Mesenchymal stem cell (in vitro differentiated cells and primary cell): ENCODE results near the gene CROCC2.

Source experiments
- DNase-seq: peaks from one replicate; pipeline ENCODE4 v3.0.0-alpha.2; 2013
- H2AFZ ChIP-seq: one replicate; pipeline ENCODE4 v1.6.1; 2013; ENCODE audit warnings: low read depth, mild to moderate bottlenecking, control low read depth, inconsistent platforms, low read length, moderate library complexity
- H2AK5ac ChIP-seq: 2 replicates; pipeline ENCODE4 v1.6.1; 2013; ENCODE audit warnings: low read length, moderate library complexity, mild to moderate bottlenecking, inconsistent platforms; ENCODE audit not compliant: severe bottlenecking
- H2BK120ac ChIP-seq: one replicate; pipeline ENCODE4 v1.6.1; 2013; ENCODE audit warnings: low read depth, mild to moderate bottlenecking, inconsistent platforms, low read length, moderate library complexity
- H2BK12ac ChIP-seq, 2 experiments: one replicate each; pipeline ENCODE4 v1.6.1; 2013; ENCODE audit warnings: inconsistent platforms in 2 of 2, low read length in 2 of 2, mild to moderate bottlenecking in 2 of 2, moderate library complexity in 2 of 2, control low read depth in 1 of 2
- H2BK15ac ChIP-seq: one replicate; pipeline ENCODE4 v1.6.1; 2013; ENCODE audit warnings: mild to moderate bottlenecking, low read depth, inconsistent platforms; ENCODE audit not compliant: poor library complexity, severe bottlenecking
- H2BK5ac ChIP-seq: 2 replicates; pipeline ENCODE4 v1.6.1; 2013; ENCODE audit warnings: low read depth, mild to moderate bottlenecking, low read length, control low read depth, inconsistent platforms; ENCODE audit not compliant: poor library complexity, severe bottlenecking
- H3K14ac ChIP-seq, 2 experiments: one replicate each; pipeline ENCODE4 v1.6.1; 2013; ENCODE audit warnings: inconsistent platforms in 2 of 2, low read length in 2 of 2, control low read depth in 1 of 2, mild to moderate bottlenecking in 1 of 2, moderate library complexity in 1 of 2
- H3K18ac ChIP-seq, 2 experiments: one replicate each; pipeline ENCODE4 v1.6.1; 2013; ENCODE audit warnings: inconsistent platforms in 2 of 2, low read length in 2 of 2, control low read depth in 1 of 2, low read depth in 1 of 2, mild to moderate bottlenecking in 1 of 2
- H3K23ac ChIP-seq, 2 experiments: one replicate each; pipeline ENCODE4 v1.6.1; 2013; ENCODE audit warnings: inconsistent platforms in 2 of 2, low read length in 2 of 2, mild to moderate bottlenecking in 2 of 2, moderate library complexity in 2 of 2, control low read depth in 1 of 2
- H3K27ac ChIP-seq: 2 replicates; pipeline ENCODE4 v1.5.1; 2013; ENCODE audit warnings: mild to moderate bottlenecking, moderate library complexity, low read length, control low read depth, inconsistent platforms; ENCODE audit not compliant: poor library complexity, severe bottlenecking
- H3K27me3 ChIP-seq, 2 experiments: 2 replicates each; pipeline versions ENCODE4 v1.6.1 to v1.7.0; 2013; ENCODE audit warnings: low read length in 2 of 2, mild to moderate bottlenecking in 2 of 2, moderate library complexity in 2 of 2, control low read depth in 1 of 2, inconsistent platforms in 1 of 2; ENCODE audit not compliant: control insufficient read depth in 1 of 2, insufficient read depth in 1 of 2
- H3K36me3 ChIP-seq, 2 experiments: 2 replicates each; pipeline versions ENCODE4 v1.6.1 to v1.7.0; 2013; ENCODE audit warnings: low read length in 2 of 2, control low read depth in 1 of 2, inconsistent platforms in 1 of 2, low read depth in 1 of 2, mild to moderate bottlenecking in 1 of 2; ENCODE audit not compliant: insufficient read depth in 2 of 2, control insufficient read depth in 1 of 2
- H3K4ac ChIP-seq, 2 experiments: one replicate each; pipeline ENCODE4 v1.6.1; 2013; ENCODE audit warnings: inconsistent platforms in 2 of 2, low read length in 2 of 2, mild to moderate bottlenecking in 2 of 2, moderate library complexity in 2 of 2, control low read depth in 1 of 2, low read depth in 1 of 2
- H3K4me1 ChIP-seq: 2 replicates; pipeline ENCODE4 v1.6.1; 2013; ENCODE audit warnings: low read depth, low read length, control low read depth; ENCODE audit not compliant: control insufficient read depth, insufficient read depth
- H3K4me2 ChIP-seq: 2 replicates; pipeline ENCODE4 v1.6.1; 2013; ENCODE audit warnings: low read length, mild to moderate bottlenecking, inconsistent platforms; ENCODE audit not compliant: poor library complexity, severe bottlenecking
- H3K4me3 ChIP-seq, 2 experiments: 2 replicates each; pipeline versions ENCODE4 v1.5.1 to v1.7.0; 2013; ENCODE audit warnings: low read length in 2 of 2, mild to moderate bottlenecking in 2 of 2, control low read depth in 1 of 2, low read depth in 1 of 2; ENCODE audit not compliant: insufficient read depth in 1 of 2
- H3K79me1 ChIP-seq: replicated peaks from 2 replicates; pipeline ENCODE4 v1.6.1; 2013; ENCODE audit warnings: mild to moderate bottlenecking, control low read depth, low read length, inconsistent platforms; ENCODE audit not compliant: poor library complexity, severe bottlenecking
- H3K9ac ChIP-seq: 2 replicates; pipeline ENCODE4 v1.7.0; 2013; ENCODE audit warnings: mild to moderate bottlenecking, low read length, moderate library complexity
- H3K9me3 ChIP-seq: 2 replicates; pipeline ENCODE4 v1.7.0; 2013; ENCODE audit warnings: mild to moderate bottlenecking, low read length; ENCODE audit not compliant: control insufficient read depth
- H4K8ac ChIP-seq: one replicate; pipeline ENCODE4 v1.6.1; 2013; ENCODE audit warnings: inconsistent platforms, mild to moderate bottlenecking, low read length, moderate library complexity
- H4K91ac ChIP-seq: one replicate; pipeline ENCODE4 v1.6.1; 2013; ENCODE audit warnings: mild to moderate bottlenecking, low read length, inconsistent platforms
- WGBS: methylation state at CpG from one replicate; pipeline ENCODE4 v1.1.7; 2013; ENCODE audit warnings: mixed read lengths; 5-methylcytosine and 5-hydroxymethylcytosine counted together

The CROCC2 gene

DNA sequence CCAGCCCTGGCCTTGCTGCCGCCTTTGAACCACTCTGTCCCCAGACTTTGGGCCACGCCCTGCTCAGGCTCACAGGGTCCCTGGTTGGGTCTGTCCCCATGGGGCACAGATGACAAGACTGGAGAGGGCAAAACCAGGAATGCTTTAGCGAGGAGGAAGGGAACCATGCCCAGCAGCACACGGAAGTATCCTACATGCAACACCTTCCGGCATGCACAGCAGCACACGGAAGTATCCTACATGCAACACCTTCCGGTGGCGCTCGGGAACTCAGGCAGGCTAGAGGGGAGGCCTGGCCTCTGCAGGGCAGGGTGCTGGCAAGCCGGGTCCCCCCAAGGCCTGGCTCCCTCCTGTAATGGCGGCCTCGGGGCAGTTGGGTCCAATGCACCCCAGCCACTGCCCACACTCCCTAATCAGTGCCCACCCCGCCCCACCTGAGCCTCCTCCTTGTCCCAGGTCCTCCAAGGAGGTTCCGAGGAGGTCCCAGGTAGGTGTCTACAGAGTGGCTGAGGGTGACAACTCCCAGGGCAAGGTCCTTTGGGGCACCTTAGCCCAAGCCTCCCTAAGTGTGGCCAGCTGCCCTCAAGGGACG lies 58.7 kb downstream of the CROCC2 start:
- Histone ChIP-seq H3K14ac (no peak overlapping the region), H4K91ac (no peak overlapping the region), H3K23ac (no peak overlapping the region), H2AK5ac (no peak overlapping the region), H3K27ac (no peak overlapping the region), H2BK120ac (no peak overlapping the region), H3K18ac (peak overlapping the region in 1 of 2 experiments; percentile 18), H4K8ac (no peak overlapping the region), H3K36me3 (no peaks in the 10 kb centered on the region), H3K4me3 (no peak overlapping the region), H2BK12ac (no peak overlapping the region), H3K79me1 (no peaks in the 10 kb centered on the region), H3K4me1 (peaks cover 7% of the 10 kb centered on the region), H3K9me3 (no peaks in the 10 kb centered on the region), H2AFZ (no peak overlapping the region), H3K4me2 (no peak overlapping the region), H2BK5ac (no peak overlapping the region), H2BK15ac (no peak overlapping the region), H3K9ac (no peak overlapping the region), H3K27me3 (no peaks in the 10 kb centered on the region), H3K4ac (no peak overlapping the region)
- WGBS: 91% methylated on average over 13 of the region's 15 CpGs
- DNase-seq: no peak

DNA sequence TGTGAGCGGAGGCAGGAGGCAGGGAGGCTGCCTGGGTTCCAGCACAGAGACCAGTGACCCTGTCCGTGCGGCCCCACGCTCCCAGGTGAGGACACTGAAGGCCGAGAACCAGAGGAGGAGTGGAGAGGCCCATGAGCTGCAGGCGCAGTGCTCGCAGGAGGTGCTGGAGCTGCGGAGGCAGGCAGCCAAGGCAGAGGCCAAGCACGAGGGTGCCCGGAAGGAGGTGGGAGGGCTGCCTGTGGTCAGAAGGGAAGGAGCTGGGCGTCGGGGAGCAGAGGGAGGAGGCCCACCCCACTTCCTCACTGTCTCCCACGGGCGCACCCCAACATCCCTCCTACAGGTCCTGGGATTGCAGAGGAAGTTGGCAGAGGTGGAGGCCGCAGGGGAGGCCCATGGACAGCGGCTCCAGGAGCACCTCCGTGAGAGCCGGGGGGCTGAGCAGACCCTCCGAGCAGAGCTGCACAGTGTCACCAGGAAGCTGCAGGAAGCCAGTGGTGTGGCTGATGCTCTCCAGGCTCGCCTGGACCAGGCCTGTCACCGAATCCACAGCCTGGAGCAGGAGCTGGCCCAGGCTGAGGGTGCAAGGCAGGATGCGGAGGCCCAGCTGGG lies 59.3 kb downstream of the CROCC2 start:
- Histone ChIP-seq H2BK15ac (no peak overlapping the region), H3K4me2 (no peak overlapping the region)
- WGBS: 82% methylated on average over 15 of the region's 22 CpGs

DNA sequence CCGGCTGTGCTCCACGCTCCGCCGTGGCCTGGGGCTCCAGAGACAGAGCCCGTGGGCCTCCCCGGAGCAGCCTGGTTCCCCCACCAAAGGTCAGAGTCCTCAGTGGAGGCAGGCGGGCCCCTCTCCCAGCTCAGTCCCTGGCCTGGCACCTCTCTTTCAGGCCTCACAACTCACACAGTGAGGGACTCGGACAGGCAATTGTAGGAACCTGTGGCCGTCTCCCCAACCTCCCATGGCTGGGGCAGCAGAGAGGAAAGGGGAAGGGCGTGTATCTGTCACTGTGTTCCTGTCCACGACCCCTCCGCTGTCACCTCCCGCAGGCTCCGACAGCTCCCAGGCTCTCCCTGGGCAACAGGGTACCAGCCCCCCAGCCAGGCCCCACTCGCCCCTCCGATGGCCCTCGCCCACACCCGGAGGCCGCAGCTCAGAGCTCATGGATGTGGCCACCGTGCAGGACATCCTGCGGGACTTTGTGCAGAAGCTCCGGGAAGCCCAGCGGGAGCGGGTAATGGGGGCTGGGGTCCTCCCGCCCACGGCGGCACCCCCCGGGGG lies 59.8 kb downstream of the CROCC2 start:
- no peak overlapping the region for H2BK15ac ChIP-seq
- no peak overlapping the region for H4K8ac ChIP-seq
- H3K9ac ChIP-seq: no peak overlapping the region
- H3K4ac ChIP-seq: no peak overlapping the region
- H2BK120ac ChIP-seq: no peak overlapping the region
- H2AK5ac ChIP-seq: no peak overlapping the region
- H3K27ac ChIP-seq: no peak overlapping the region
- H3K18ac ChIP-seq: no peak overlapping the region
- no peaks in the 10 kb centered on the region for H3K36me3 ChIP-seq
- peaks cover 3% of the 10 kb centered on the region for H3K4me1 ChIP-seq
- no peak overlapping the region for H3K14ac ChIP-seq
- no peak overlapping the region for H2AFZ ChIP-seq
- H3K79me1 ChIP-seq: no peaks in the 10 kb centered on the region
- H3K27me3 ChIP-seq: peaks cover 0 to 8% of the 10 kb centered on the region in 2 experiments
- no peaks in the 10 kb centered on the region for H3K9me3 ChIP-seq
- no peak overlapping the region for H2BK5ac ChIP-seq
- no peak overlapping the region for H3K4me3 ChIP-seq
- H2BK12ac ChIP-seq: no peak overlapping the region
- H4K91ac ChIP-seq: no peak overlapping the region
- DNase-seq: no peak
- WGBS: 85% methylated on average over 28 of the region's 28 CpGs
- no peak overlapping the region for H3K4me2 ChIP-seq
- H3K23ac ChIP-seq: no peak overlapping the region

More for the DNA sequence above, 59.3 kb downstream of the CROCC2 start:
- H4K8ac ChIP-seq: no peak overlapping the region
- H3K36me3 ChIP-seq: no peaks in the 10 kb centered on the region
- DNase-seq: no peak
- no peak overlapping the region for H3K27ac ChIP-seq
- no peak overlapping the region for H3K9ac ChIP-seq
- H2BK12ac ChIP-seq: peak overlapping the region in 1 of 2 experiments; percentile 38
- no peak overlapping the region for H3K4me3 ChIP-seq
- H3K27me3 ChIP-seq: peaks cover 0 to 2% of the 10 kb centered on the region in 2 experiments
- H3K23ac ChIP-seq: no peak overlapping the region
- H2BK120ac ChIP-seq: no peak overlapping the region
- no peaks in the 10 kb centered on the region for H3K79me1 ChIP-seq
- no peak overlapping the region for H2AK5ac ChIP-seq
- H2AFZ ChIP-seq: no peak overlapping the region
- no peak overlapping the region for H2BK5ac ChIP-seq
- H4K91ac ChIP-seq: no peak overlapping the region
- H3K9me3 ChIP-seq: no peaks in the 10 kb centered on the region
- H3K18ac ChIP-seq: peak overlapping the region in 1 of 2 experiments; percentile 18
- H3K4me1 ChIP-seq: peaks cover 4% of the 10 kb centered on the region
- no peak overlapping the region for H3K4ac ChIP-seq
- no peak overlapping the region for H3K14ac ChIP-seq

DNA sequence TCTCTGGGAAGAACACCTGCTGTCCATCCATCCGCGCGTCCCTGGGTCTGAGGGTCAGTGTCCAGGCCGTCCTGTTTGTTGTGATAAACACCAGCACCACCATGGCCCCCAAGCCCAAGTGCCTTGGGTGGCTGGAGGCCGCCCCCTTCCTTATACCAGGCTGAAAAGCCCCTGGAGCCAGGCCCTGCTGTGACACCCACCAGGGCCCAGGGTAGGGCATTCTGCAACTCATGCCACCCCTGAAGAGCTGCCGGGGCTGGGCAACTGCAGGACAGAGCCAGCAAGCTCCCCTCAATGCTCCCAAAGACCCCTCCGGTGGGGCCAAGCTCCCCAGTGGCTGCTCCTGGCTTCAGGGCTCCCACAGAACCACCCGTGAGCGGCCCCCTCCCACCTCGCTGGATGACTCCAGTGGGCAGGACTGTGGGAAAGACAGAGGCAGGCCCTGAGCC lies 60.3 kb downstream of the CROCC2 start:
- no peak overlapping the region for H3K4me2 ChIP-seq
- no peaks in the 10 kb centered on the region for H3K9me3 ChIP-seq
- H2BK12ac ChIP-seq: no peak overlapping the region
- no peak overlapping the region for H2AFZ ChIP-seq
- no peak overlapping the region for H2BK120ac ChIP-seq
- H3K27me3 ChIP-seq: peaks cover 0 to 12% of the 10 kb centered on the region in 2 experiments
- no peaks in the 10 kb centered on the region for H3K79me1 ChIP-seq
- H3K14ac ChIP-seq: no peak overlapping the region
- no peak overlapping the region for H3K23ac ChIP-seq
- H2BK5ac ChIP-seq: no peak overlapping the region
- no peak overlapping the region for H3K4ac ChIP-seq
- H3K4me3 ChIP-seq: no peak overlapping the region
- no peak overlapping the region for H2AK5ac ChIP-seq
- H3K27ac ChIP-seq: no peak overlapping the region
- WGBS: 91% methylated on average over 10 of the region's 10 CpGs
- H2BK15ac ChIP-seq: no peak overlapping the region
- H3K9ac ChIP-seq: no peak overlapping the region
- H3K36me3 ChIP-seq: no peaks in the 10 kb centered on the region
- H3K18ac ChIP-seq: no peak overlapping the region
- H3K4me1 ChIP-seq: peaks cover 1% of the 10 kb centered on the region
- H4K8ac ChIP-seq: no peak overlapping the region
- DNase-seq: no peak
- no peak overlapping the region for H4K91ac ChIP-seq
